Neural cell (in vitro differentiated cells): ENCODE measurements around the gene KCNQ1OT1. TPM values are rescaled to one million over a fixed set of nuclear protein-coding genes. Genes with fewer than 3 reads are reported as not detected.

ENCODE experiments used
- H2AFZ ChIP-seq: fragments of 200-600, 300-800 bp; sonication (generic), shearing (Covaris generic); 2 replicates; pipeline ENCODE4 v1.6.0; 2014; ENCODE audit warnings: low read depth, mild to moderate bottlenecking, antibody characterized with exemption, low read length, moderate library complexity
- H3F3A ChIP-seq: fragments of 200-600 bp; shearing (Covaris generic); 2 replicates; pipeline ENCODE4 v1.6.1; 2016; ENCODE audit warnings: mild to moderate bottlenecking, moderate library complexity, mixed read lengths, antibody characterized with exemption, low read length; ENCODE audit not compliant: insufficient read depth, poor library complexity, severe bottlenecking
- H3K27ac ChIP-seq: fragments of 200-600, 300-800 bp; sonication (generic), shearing (Covaris generic); 2 replicates; pipeline ENCODE4 v1.5.1; 2014; ENCODE audit warnings: mild to moderate bottlenecking, low read length, moderate library complexity
- H3K27me3 ChIP-seq: fragments of 300-800, 200-600 bp; sonication (generic), shearing (Covaris generic); 2 replicates; pipeline ENCODE4 v1.6.0; 2014; ENCODE audit warnings: mild to moderate bottlenecking, low read depth, low read length, moderate library complexity; ENCODE audit not compliant: insufficient read depth
- H3K36me3 ChIP-seq: fragments of 300-800, 200-600 bp; sonication (generic), shearing (Covaris generic); 2 replicates; pipeline ENCODE4 v1.5.1; 2014; ENCODE audit warnings: mild to moderate bottlenecking, antibody characterized with exemption, low read length, moderate library complexity; ENCODE audit not compliant: insufficient read depth
- H3K4me2 ChIP-seq: fragments of 300-800, 200-600 bp; sonication (generic), shearing (Covaris generic); 2 replicates; pipeline ENCODE4 v1.6.0; 2014; ENCODE audit warnings: mild to moderate bottlenecking, low read length
- H3K4me3 ChIP-seq: fragments of 300-800, 200-600 bp; sonication (generic), shearing (Covaris generic); 2 replicates; pipeline ENCODE4 v1.5.1; 2014; ENCODE audit warnings: mild to moderate bottlenecking, low read length, moderate library complexity
- H3K79me2 ChIP-seq: fragments of 200-600 bp; shearing (Covaris generic); replicated peaks from 2 replicates; pipeline ENCODE4 v1.6.0; 2014; ENCODE audit warnings: mild to moderate bottlenecking, low read length, moderate library complexity; ENCODE audit not compliant: insufficient read depth
- H3K9ac ChIP-seq: fragments of 300-800, 200-600 bp; sonication (generic), shearing (Covaris generic); 2 replicates; pipeline ENCODE4 v1.6.1; 2016; ENCODE audit warnings: mild to moderate bottlenecking, low read length, mixed read lengths
- H3K9me2 ChIP-seq: fragments of 200-600 bp; shearing (Covaris generic); 2 replicates; pipeline ENCODE4 v1.6.1; 2016; ENCODE audit warnings: mild to moderate bottlenecking, low read length, mixed read lengths; ENCODE audit not compliant: insufficient read depth
- H3K9me3 ChIP-seq: fragments of 200-600, 300-800 bp; sonication (generic), shearing (Covaris generic); 2 replicates; pipeline ENCODE4 v1.6.1; 2016; ENCODE audit warnings: mild to moderate bottlenecking, mixed run types, low read length, moderate library complexity, mixed read lengths
- H4K20me1 ChIP-seq: fragments of 200-600 bp; shearing (Covaris generic); 2 replicates; pipeline ENCODE4 v1.6.1; 2016; ENCODE audit warnings: mild to moderate bottlenecking, mixed run types; ENCODE audit not compliant: insufficient read depth
- CTCF ChIP-seq: fragments of 450-650 bp; IDR thresholded peaks from 2 replicates; pipeline ENCODE4 v1.5.1; 2014; ENCODE audit warnings: antibody characterized with exemption, mild to moderate bottlenecking, moderate library complexity; ENCODE audit not compliant: poor library complexity, severe bottlenecking
- EP300 ChIP-seq: fragments of 450-650 bp; conservative IDR thresholded peaks from 2 replicates; pipeline ENCODE4 v1.6.1; 2014; ENCODE audit warnings: antibody characterized with exemption, mild to moderate bottlenecking, moderate library complexity; ENCODE audit not compliant: poor library complexity, severe bottlenecking
- EZH2 ChIP-seq: fragments of 200-600, 300-800 bp; shearing (Covaris generic), sonication (generic); IDR thresholded peaks from 2 replicates; pipeline ENCODE4 v1.6.1; 2014; ENCODE audit warnings: antibody characterized with exemption, low read length, borderline replicate concordance, mild to moderate bottlenecking; ENCODE audit not compliant: insufficient read depth, poor library complexity, severe bottlenecking
- MXI1 ChIP-seq: fragments of 450-650 bp; conservative IDR thresholded peaks from 2 replicates; pipeline ENCODE4 v1.6.1; 2014; ENCODE audit warnings: antibody characterized with exemption, mild to moderate bottlenecking; ENCODE audit not compliant: poor library complexity, severe bottlenecking
- POLR2AphosphoS5 ChIP-seq: IDR thresholded peaks from 2 replicates; pipeline ENCODE4 v1.6.1; 2012
- RAD21 ChIP-seq: fragments of 450-650 bp; conservative IDR thresholded peaks from 2 replicates; pipeline ENCODE4 v1.6.1; 2014; ENCODE audit warnings: antibody characterized with exemption, mild to moderate bottlenecking, moderate library complexity
- REST ChIP-seq: IDR thresholded peaks from 2 replicates; pipeline ENCODE4 v1.6.1; 2012; ENCODE audit warnings: borderline replicate concordance
- SMC3 ChIP-seq: fragments of 450-650 bp; conservative IDR thresholded peaks from 2 replicates; pipeline ENCODE4 v1.6.1; 2014; ENCODE audit warnings: antibody characterized with exemption, mild to moderate bottlenecking, moderate library complexity; ENCODE audit not compliant: poor library complexity
- TAF1 ChIP-seq: IDR thresholded peaks from 2 replicates; pipeline ENCODE4 v1.6.1; 2012; ENCODE audit warnings: low read depth
- polyA plus RNA-seq: library from polyadenylated mRNA; depleted of rRNA; stranded (reverse); fragments of >200 nt; gene quantifications from 2 replicates; pipeline ENCODE4 v1.2.3, GENCODE V29; 2014

The KCNQ1OT1 gene
- polyA plus RNA-seq, 1 donor from 2014 or later, result 0.12 TPM

GRCh38 chr11:2715716-2716350, 16.0 kb upstream of the KCNQ1OT1 start:
- H3K9me3 ChIP-seq, result no peaks in the 10 kb centered on the region
- H3K4me3 ChIP-seq, result no peak overlapping the region
- no peak overlapping the region for H2AFZ ChIP-seq
- H3K79me2 ChIP-seq, result no peaks in the 10 kb centered on the region
- no peak overlapping the region for H3K27ac ChIP-seq
- no peaks in the 10 kb centered on the region for H3K9me2 ChIP-seq
- no peaks in the 10 kb centered on the region for H3F3A ChIP-seq
- no peaks in the 10 kb centered on the region for H4K20me1 ChIP-seq
- TF ChIP-seq RAD21, result no peak
- no peak for TF ChIP-seq CTCF
- no peak for TF ChIP-seq EZH2
- TF ChIP-seq TAF1, result no peak
- no peak for TF ChIP-seq REST
- TF ChIP-seq SMC3, result no peak
- TF ChIP-seq EP300, result no peak
- no peak for TF ChIP-seq MXI1
- no peak for TF ChIP-seq POLR2AphosphoS5
- H3K27me3 ChIP-seq, result peaks cover 42% of the 10 kb centered on the region
- H3K4me2 ChIP-seq, result no peak overlapping the region
- no peaks in the 10 kb centered on the region for H3K36me3 ChIP-seq
- no peak overlapping the region for H3K9ac ChIP-seq

GRCh38 chr11:2714871-2715270, 15.1 kb upstream of the KCNQ1OT1 start:
- no peaks in the 10 kb centered on the region for H3K9me3 ChIP-seq
- no peaks in the 10 kb centered on the region for H3K9me2 ChIP-seq
- no peak overlapping the region for H3K4me2 ChIP-seq
- H2AFZ ChIP-seq, result no peak overlapping the region
- no peak overlapping the region for H3K9ac ChIP-seq
- H3K4me3 ChIP-seq, result no peak overlapping the region
- H3K27me3 ChIP-seq, result peaks cover 41% of the 10 kb centered on the region
- no peak for TF ChIP-seq MXI1
- no peak for TF ChIP-seq EP300
- no peak for TF ChIP-seq RAD21
- no peak for TF ChIP-seq POLR2AphosphoS5
- TF ChIP-seq EZH2, result no peak
- TF ChIP-seq TAF1, result no peak
- no peak for TF ChIP-seq SMC3
- TF ChIP-seq REST, result no peak
- TF ChIP-seq CTCF, result no peak
- H4K20me1 ChIP-seq, result no peaks in the 10 kb centered on the region
- no peaks in the 10 kb centered on the region for H3K79me2 ChIP-seq
- H3F3A ChIP-seq, result no peaks in the 10 kb centered on the region
- no peak overlapping the region for H3K27ac ChIP-seq
- no peaks in the 10 kb centered on the region for H3K36me3 ChIP-seq
